Endothelial cell of umbilical vein (primary cell): Measurements from ENCODE around the gene OR5L1.

Source experiments
- CTCF ChIP-seq, 2 donors: IDR thresholded peaks; 1 replicate in 1 of 2; 2 replicates in 1 of 2; pipeline ENCODE4 v1.5.1; 2011; ENCODE audit warnings: low read length in 2 of 2, mild to moderate bottlenecking in 2 of 2, moderate library complexity in 2 of 2, control low read depth in 1 of 2, inconsistent platforms in 1 of 2, low read depth in 1 of 2; ENCODE audit not compliant: insufficient read depth in 1 of 2; ENCODE audit errors: extremely low read depth in 1 of 2
- POLR2AphosphoS5 ChIP-seq: IDR thresholded peaks from 2 replicates; pipeline ENCODE4 v1.6.1; 2012; ENCODE audit warnings: low read depth, mild to moderate bottlenecking, control low read depth, low read length, moderate library complexity; ENCODE audit not compliant: insufficient read depth

DNA sequence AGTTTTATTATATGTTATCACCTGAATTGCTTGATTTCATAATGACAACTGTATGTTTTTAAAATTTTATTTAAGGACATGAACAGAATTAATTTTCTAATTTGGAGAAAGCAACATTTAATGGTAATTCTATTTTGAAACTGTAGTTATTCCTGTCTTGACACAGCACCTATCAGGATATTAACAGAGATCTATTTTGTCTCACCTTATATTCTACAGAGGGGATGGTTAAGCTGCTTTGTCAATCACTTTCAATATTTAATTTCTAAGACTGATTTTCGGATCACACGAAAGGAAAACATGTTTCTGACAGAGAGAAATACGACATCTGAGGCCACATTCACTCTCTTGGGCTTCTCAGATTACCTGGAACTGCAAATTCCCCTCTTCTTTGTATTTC, 27.3 kb downstream of the OR5L1 start, which contains the start of gene OR5D16:
- no peak for TF ChIP-seq CTCF (IDR thresholded peaks at IDR 0.05; ENCODE audit: extremely low read depth in 1 of 2, insufficient read depth in 1 of 2, low read depth in 1 of 2, low read length in 2 of 2)
- no peak for TF ChIP-seq POLR2AphosphoS5
